HG03460 (cell line): Measurements from ENCODE around the gene OPRM1.
"Not testable (repeated sequence)": the region's sequence is repeated elsewhere in the genome, so short reads cannot be mapped to it uniquely, and the experiment has no call there.

Experiments
- ATAC-seq: cut with Tn5 transposase; IDR thresholded peaks from one replicate; pipeline ENCODE4 v1.9.1; 2021; ENCODE audit not compliant: unreplicated experiment

The OPRM1 gene

GRCh38 chr6:154039231-154039842 lies at the start of gene OPRM1:
Gene OPRM1, plus strand, starts transcription at chr6:154039240. Its CDS starts 305 bp downstream, at chr6:154039545.
- ATAC-seq: no peak

- no peak for ATAC-seq
Observed at GRCh38 chr6:153989989-153990388, 49.1 kb upstream of the OPRM1 start.

GRCh38 chr6:153994004-153994403 lies 45.0 kb upstream of the OPRM1 start:
- ATAC-seq: no peak

- no peak for ATAC-seq
Observed at GRCh38 chr6:153994811-153995210, 44.2 kb upstream of the OPRM1 start.

GRCh38 chr6:153997221-153997620 lies 41.8 kb upstream of the OPRM1 start:
- no peak for ATAC-seq

GRCh38 chr6:154001494-154002285 lies 37.4 kb upstream of the OPRM1 start:
- ATAC-seq: no peak

- ATAC-seq: no peak
Observed at GRCh38 chr6:154002894-154003293, 36.1 kb upstream of the OPRM1 start.

- no peak for ATAC-seq
Observed at GRCh38 chr6:154010371-154010770, 28.7 kb upstream of the OPRM1 start.

- ATAC-seq: no peak
Observed at GRCh38 chr6:154012852-154013251, 26.2 kb upstream of the OPRM1 start.

GRCh38 chr6:154017786-154018185 lies 21.3 kb upstream of the OPRM1 start:
- ATAC-seq: no peak

- ATAC-seq: no peak
Observed at GRCh38 chr6:154030646-154031045, 8.4 kb upstream of the OPRM1 start.

- no peak for ATAC-seq
Observed at GRCh38 chr6:154041001-154041400, 2.0 kb downstream of the OPRM1 start.

GRCh38 chr6:154053141-154053540 lies 14.1 kb downstream of the OPRM1 start:
- no peak for ATAC-seq

GRCh38 chr6:154056536-154056935 lies 17.5 kb downstream of the OPRM1 start:
- no peak for ATAC-seq

- ATAC-seq: no peak
Observed at GRCh38 chr6:154057098-154057497, 18.1 kb downstream of the OPRM1 start.

- no peak for ATAC-seq
Observed at GRCh38 chr6:154058963-154059680, 20.1 kb downstream of the OPRM1 start.

- no peak for ATAC-seq
Observed at GRCh38 chr6:154060076-154060475, 21.0 kb downstream of the OPRM1 start.

GRCh38 chr6:154070041-154070440 lies 31.0 kb downstream of the OPRM1 start:
- no peak for ATAC-seq

GRCh38 chr6:154070657-154071056 lies 31.6 kb downstream of the OPRM1 start:
- no peak for ATAC-seq

- no peak for ATAC-seq
Observed at GRCh38 chr6:154071236-154071635, 32.2 kb downstream of the OPRM1 start.

GRCh38 chr6:154071711-154072110 lies 32.7 kb downstream of the OPRM1 start:
- ATAC-seq: no peak

- not testable (repeated sequence) for ATAC-seq
Observed at GRCh38 chr6:154078596-154078995, 39.6 kb downstream of the OPRM1 start.
